ENCODE measurements around the gene GPS2. TPM values are rescaled to one million over a fixed set of nuclear protein-coding genes. Genes with fewer than 3 reads are reported as not detected.

Gene GPS2
- total and polyA plus RNA-seq, 7 donors: 71.8 to 197 (median 101) TPM

DNA sequence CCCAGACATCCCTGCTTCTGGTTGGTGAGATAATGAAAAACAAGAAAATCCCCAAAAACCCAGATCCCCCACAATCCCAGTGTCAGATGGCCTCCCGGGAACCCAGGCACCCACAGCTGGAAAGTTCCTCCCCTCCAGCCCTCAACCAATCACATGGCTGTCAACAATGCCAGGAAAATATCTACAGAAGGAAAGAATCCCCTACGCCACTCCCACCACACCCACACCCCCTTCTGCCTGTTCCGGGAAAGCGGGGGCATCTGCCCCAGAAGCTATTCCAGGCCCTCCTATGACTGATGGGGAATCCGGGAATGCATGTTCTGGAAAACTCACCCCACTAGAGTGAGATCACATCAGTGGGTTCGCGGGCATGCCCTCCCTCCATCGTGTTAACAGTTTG, 41.6 kb upstream of the GPS2 start:
- TF ChIP-seq, protein P1, sequence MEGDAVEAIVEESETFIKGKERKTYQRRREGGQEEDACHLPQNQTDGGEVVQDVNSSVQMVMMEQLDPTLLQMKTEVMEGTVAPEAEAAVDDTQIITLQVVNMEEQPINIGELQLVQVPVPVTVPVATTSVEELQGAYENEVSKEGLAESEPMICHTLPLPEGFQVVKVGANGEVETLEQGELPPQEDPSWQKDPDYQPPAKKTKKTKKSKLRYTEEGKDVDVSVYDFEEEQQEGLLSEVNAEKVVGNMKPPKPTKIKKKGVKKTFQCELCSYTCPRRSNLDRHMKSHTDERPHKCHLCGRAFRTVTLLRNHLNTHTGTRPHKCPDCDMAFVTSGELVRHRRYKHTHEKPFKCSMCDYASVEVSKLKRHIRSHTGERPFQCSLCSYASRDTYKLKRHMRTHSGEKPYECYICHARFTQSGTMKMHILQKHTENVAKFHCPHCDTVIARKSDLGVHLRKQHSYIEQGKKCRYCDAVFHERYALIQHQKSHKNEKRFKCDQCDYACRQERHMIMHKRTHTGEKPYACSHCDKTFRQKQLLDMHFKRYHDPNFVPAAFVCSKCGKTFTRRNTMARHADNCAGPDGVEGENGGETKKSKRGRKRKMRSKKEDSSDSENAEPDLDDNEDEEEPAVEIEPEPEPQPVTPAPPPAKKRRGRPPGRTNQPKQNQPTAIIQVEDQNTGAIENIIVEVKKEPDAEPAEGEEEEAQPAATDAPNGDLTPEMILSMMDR (IDR thresholded peaks at IDR 0.05): no peak
- Histone ChIP-seq H3K36me3 (ENCODE audit: insufficient read depth in 1 of 2, low read depth in 1 of 2) (no peaks in the 10 kb centered on the region), H3K4me3 (no peak overlapping the region), H3K27ac (no peak overlapping the region), H3K4me1 (peaks cover 20% of the 10 kb centered on the region), H3K27me3 (ENCODE audit: insufficient read depth in 3 of 3, low read length in 2 of 3) (no peaks in the 10 kb centered on the region), H3K9me3 (no peaks in the 10 kb centered on the region)
- intact Hi-C loops (cut with DNase I): loop anchor here in 1 of 2 donors (5.0 kb wide), 1 partner anchor 36 kb away; the partner anchor contains the start of gene PLSCR3
- DNase-seq (no peak), ATAC-seq (no peak)
- 55 to 69% (median 68%) methylated on average over 8 of the region's 8 CpGs for WGBS, 3 donors

DNA sequence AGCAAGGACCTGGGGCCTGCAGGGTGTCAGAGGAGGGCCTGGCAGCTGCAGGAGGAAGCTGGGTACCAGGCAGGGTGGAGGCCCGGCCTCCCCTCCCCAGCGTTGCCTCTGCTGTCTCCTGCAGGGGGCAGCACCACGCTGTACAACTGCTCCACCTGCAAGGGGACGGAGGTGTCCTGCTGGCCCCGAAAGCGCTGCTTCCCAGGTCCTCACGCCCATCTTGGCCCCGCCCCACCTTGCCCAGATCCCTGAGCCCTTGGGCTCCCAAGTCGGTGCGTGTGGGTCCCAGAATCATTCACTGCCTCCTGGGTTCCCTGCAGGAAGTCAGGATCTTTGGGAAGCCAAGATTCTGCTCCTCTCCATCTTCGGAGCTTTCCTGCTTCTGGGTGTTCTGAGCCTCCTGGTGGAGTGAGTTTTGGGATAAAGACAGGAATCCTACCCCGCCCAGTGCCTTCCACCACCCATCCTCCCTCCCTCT, 41.0 kb upstream of the GPS2 start:
- H3K4me1 ChIP-seq: peaks cover 20% of the 10 kb centered on the region
- no peaks in the 10 kb centered on the region for H3K9me3 ChIP-seq
- no peak overlapping the region for H3K27ac ChIP-seq
- no peaks in the 10 kb centered on the region for H3K36me3 ChIP-seq (ENCODE audit: insufficient read depth in 1 of 2, low read depth in 1 of 2)
- peak; percentile 82 to 89 for DNase-seq
- H3K4me3 ChIP-seq: no peak overlapping the region
- TF ChIP-seq, protein P1 (IDR thresholded peaks at IDR 0.05): peak; percentile 87
- WGBS, 3 donors: 14 to 22% (median 16%) methylated on average over 11 to 12 of the region's 12 CpGs
- peak; percentile 30 to 40 (median 33) for ATAC-seq
- no peaks in the 10 kb centered on the region for H3K27me3 ChIP-seq (ENCODE audit: insufficient read depth in 3 of 3, low read length in 2 of 3)
- intact Hi-C loops (cut with DNase I): loop anchor here in 1 of 2 donors (5.0 kb wide), 1 partner anchor 36 kb away; the partner anchor contains the start of gene PLSCR3

DNA sequence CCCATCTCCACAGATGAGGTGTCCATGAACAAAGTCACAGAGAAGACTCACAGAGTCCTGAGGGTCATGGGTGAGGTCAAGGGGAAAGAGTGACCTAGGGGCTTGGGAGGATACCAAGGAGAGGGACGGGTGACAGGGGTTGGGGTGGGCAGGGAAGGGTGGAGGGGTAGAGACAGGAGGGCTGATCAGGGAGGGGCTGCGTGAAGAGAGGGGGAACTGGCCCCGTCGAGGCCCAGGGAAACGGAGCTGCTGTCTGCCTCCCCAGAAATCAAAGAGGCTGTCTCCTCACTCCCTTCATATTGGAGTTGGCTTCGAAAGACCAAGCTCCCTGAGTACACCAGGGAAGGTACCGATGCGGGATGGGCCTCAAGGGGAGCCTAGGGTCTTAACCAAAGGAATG, 40.4 kb upstream of the GPS2 start:
- Histone ChIP-seq H3K4me1 (peaks cover 20% of the 10 kb centered on the region), H3K27ac (no peak overlapping the region), H3K36me3 (ENCODE audit: insufficient read depth in 1 of 2, low read depth in 1 of 2) (no peaks in the 10 kb centered on the region), H3K4me3 (no peak overlapping the region), H3K27me3 (ENCODE audit: insufficient read depth in 3 of 3, low read length in 2 of 3) (no peaks in the 10 kb centered on the region), H3K9me3 (no peaks in the 10 kb centered on the region)
- ATAC-seq: no peak
- intact Hi-C loops (cut with DNase I): loop anchor here (2.0 to 5.0 kb wide), 2 partner anchors 37 to 203 kb away; partner anchors contain the start of genes PLSCR3 (in 1 of the 2) and TNFSF13 (in 1 of the 2)
- TF ChIP-seq, protein P1 (IDR thresholded peaks at IDR 0.05): no peak
- DNase-seq: no peak
- 63 to 87% (median 71%) methylated on average over 7 to 8 of the region's 8 CpGs for WGBS, 3 donors

DNA sequence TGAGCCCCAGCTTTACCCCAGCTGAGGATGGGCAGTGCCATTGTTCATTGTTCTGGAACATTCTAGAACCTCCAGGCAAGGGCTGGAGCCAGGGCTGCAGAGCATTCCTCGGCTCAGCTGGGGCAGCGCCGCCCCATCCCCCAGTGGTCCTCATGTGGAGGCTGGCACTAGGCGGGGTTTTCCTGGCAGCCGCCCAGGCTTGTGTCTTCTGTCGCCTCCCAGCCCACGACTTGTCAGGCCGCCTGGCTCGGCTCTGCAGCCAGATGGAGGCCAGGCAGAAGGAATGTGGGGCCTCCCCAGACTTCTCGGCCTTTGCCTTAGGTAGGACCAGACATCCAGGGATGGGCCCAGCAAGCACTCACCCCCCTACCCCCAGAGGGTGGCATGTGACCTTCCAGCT, 39.9 kb upstream of the GPS2 start, which contains the start of gene TMEM95:
TMEM95 (plus strand) TSS at position 104 of the 400 bp plus-strand sequence; CDS start at position 153, 49 bp downstream.
- H3K27ac ChIP-seq: no peak within 1 kb of the TSS

More for the DNA sequence above, 39.9 kb upstream of the GPS2 start, which contains the start of gene TMEM95:
- H3K27me3 ChIP-seq (ENCODE audit: insufficient read depth in 3 of 3, low read length in 2 of 3): no peaks in the 10 kb centered on the region
- no peaks in the 10 kb centered on the region for H3K9me3 ChIP-seq
- no peak within 1 kb of the TSS for H3K4me3 ChIP-seq
- peaks cover 23% of the 10 kb centered on the region for H3K4me1 ChIP-seq
- intact Hi-C loops (cut with DNase I): loop anchor here (2.0 to 5.0 kb wide), 2 partner anchors 37 to 204 kb away; partner anchors contain the start of genes PLSCR3 (in 1 of the 2) and TNFSF13 (in 1 of the 2)
- no peaks in the 10 kb centered on the region for H3K36me3 ChIP-seq (ENCODE audit: insufficient read depth in 1 of 2, low read depth in 1 of 2)
- no peak for ATAC-seq
- TF ChIP-seq, protein P1 (IDR thresholded peaks at IDR 0.05): no peak
- WGBS, 3 donors: 37 to 47% (median 42%) methylated on average over 9 to 10 of the region's 10 CpGs
- peak in 1 of 2 donors; percentile 64 for DNase-seq

Data from psoas muscle (tissue), 8 donors.